Common myeloid progenitor, CD34-positive (primary cell): ENCODE measurements around the gene CIBAR2.

Experiments used
- CTCF ChIA-PET: fragments of 350-600 bp; sonication (Branson Sonifier 250); formaldehyde crosslinking; loops from one replicate; lab custom pipeline; 2021; ENCODE audit warnings: antibody characterized with exemption; lab: Charles Lee
- POLR2A ChIA-PET: fragments of 350-600 bp; sonication (Branson Sonifier 250); formaldehyde crosslinking; loops from one replicate; lab custom pipeline; 2021; ENCODE audit warnings: antibody characterized with exemption; lab: Charles Lee
- DNase-seq, 3 donors: peaks; one replicate each; pipeline versions ENCODE4 v3.0.0 to v3.0.0-alpha.2; 2013
- H3K27ac ChIP-seq, 2 experiments: 1 replicate in 1 of 2; 2 replicates in 1 of 2; pipeline ENCODE4 v1.7.0; 2013; ENCODE audit warnings: inconsistent platforms in 2 of 2, low read length in 2 of 2, mild to moderate bottlenecking in 2 of 2, low read depth in 1 of 2, moderate library complexity in 1 of 2; ENCODE audit not compliant: severe bottlenecking in 2 of 2, insufficient read depth in 1 of 2, poor library complexity in 1 of 2
- H3K27me3 ChIP-seq, 5 experiments: replicated peaks in 2 of 5; 1 replicate in 3 of 5; 2 replicates in 2 of 5; pipeline versions ENCODE4 v1.6.1 to v1.7.0; 2013; ENCODE audit warnings: low read length in 4 of 5, mild to moderate bottlenecking in 2 of 5, moderate library complexity in 2 of 5, inconsistent platforms in 1 of 5; ENCODE audit not compliant: insufficient read depth in 5 of 5, control insufficient read depth in 4 of 5
- H3K36me3 ChIP-seq, 4 experiments: 1 replicate in 2 of 4; 2 replicates in 2 of 4; pipeline versions ENCODE4 v1.6.1 to v1.7.0; 2013; ENCODE audit warnings: low read length in 3 of 4, control low read depth in 1 of 4, mild to moderate bottlenecking in 1 of 4; ENCODE audit not compliant: control insufficient read depth in 4 of 4, insufficient read depth in 4 of 4
- H3K4me1 ChIP-seq, 4 experiments: 1 replicate in 3 of 4; 2 replicates in 1 of 4; pipeline versions ENCODE4 v1.6.1 to v1.7.1; 2013; ENCODE audit warnings: low read length in 3 of 4, mild to moderate bottlenecking in 3 of 4, control low read depth in 1 of 4, inconsistent platforms in 1 of 4, moderate library complexity in 1 of 4; ENCODE audit not compliant: control insufficient read depth in 4 of 4, insufficient read depth in 4 of 4; ENCODE audit errors: control extremely low read depth in 1 of 4
- H3K4me3 ChIP-seq, 7 experiments: 1 replicate in 4 of 7; 2 replicates in 3 of 7; pipeline versions ENCODE4 v1.5.1 to v1.7.0; 2013; ENCODE audit warnings: mild to moderate bottlenecking in 7 of 7, low read length in 6 of 7, moderate library complexity in 6 of 7, inconsistent platforms in 2 of 7, low read depth in 2 of 7, control low read depth in 1 of 7; ENCODE audit not compliant: insufficient read depth in 4 of 7, control insufficient read depth in 1 of 7; ENCODE audit errors: extremely low read depth in 1 of 7
- H3K9me3 ChIP-seq, 5 experiments: 1 replicate in 4 of 5; 2 replicates in 1 of 5; pipeline versions ENCODE4 v1.6.1 to v1.7.1; 2013; ENCODE audit warnings: low read length in 4 of 5, mild to moderate bottlenecking in 2 of 5, inconsistent platforms in 1 of 5, low read depth in 1 of 5, moderate library complexity in 1 of 5; ENCODE audit not compliant: control insufficient read depth in 4 of 5, insufficient read depth in 2 of 5; ENCODE audit errors: control extremely low read depth in 1 of 5
- WGBS: methylation state at CpG from one replicate; pipeline ENCODE4 v1.1.5; 2013; ENCODE audit not compliant: insufficient coverage; 5-methylcytosine and 5-hydroxymethylcytosine counted together

CIBAR2 gene

DNA sequence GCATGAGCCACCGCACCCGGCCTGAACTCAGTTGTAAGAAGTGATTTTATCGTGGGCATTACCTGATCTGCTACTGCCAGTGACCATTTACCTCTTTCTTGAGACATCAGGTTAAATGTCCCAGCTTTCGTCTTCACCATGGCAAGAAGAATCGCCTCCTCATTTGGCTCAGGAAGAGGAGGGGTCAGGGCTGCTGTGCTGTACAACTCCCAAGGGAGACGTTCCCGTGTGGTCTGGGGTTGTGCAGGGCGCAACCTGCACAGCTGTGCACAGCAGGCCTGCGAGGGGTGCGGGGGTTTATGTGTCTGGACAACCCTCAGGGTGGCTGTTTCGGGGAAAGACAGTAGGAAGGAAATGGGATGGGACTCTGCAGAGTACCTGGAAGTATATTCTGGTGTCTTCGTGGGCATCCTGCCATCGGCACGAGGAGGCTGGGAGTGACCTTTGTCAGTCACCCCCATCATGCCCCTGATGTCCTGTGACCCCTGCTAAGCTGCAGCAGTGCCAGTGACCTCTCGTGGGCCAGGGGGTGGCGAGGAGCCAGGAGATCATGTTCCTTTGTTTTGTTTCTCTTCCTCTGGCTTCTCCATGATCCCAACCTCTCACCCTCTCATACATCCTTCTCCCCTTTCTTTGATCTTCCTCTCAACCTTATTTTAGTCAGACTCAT lies 27.3 kb downstream of the CIBAR2 start:
- no peak overlapping the region for H3K27ac ChIP-seq
- WGBS = 90% methylated on average over 16 of the region's 16 CpGs
- H3K9me3 ChIP-seq = no peaks in the 10 kb centered on the region
- ChIA-PET CTCF (interaction anchor here (0.6 to 4.2 kb wide), 9 partner anchors 12 to 114 kb away, joined by 3 to 26 read pairs (median 4); no protein-coding TSS in a partner anchor), POLR2A (no interaction called here)
- peaks cover 0 to 51% (median 26%) of the 10 kb centered on the region in 4 experiments for H3K4me1 ChIP-seq
- H3K36me3 ChIP-seq = no peaks in the 10 kb centered on the region
- H3K4me3 ChIP-seq = no peak overlapping the region
- DNase-seq = no peak
- peaks cover 0 to 8% (median 0%) of the 10 kb centered on the region in 5 experiments for H3K27me3 ChIP-seq

DNA sequence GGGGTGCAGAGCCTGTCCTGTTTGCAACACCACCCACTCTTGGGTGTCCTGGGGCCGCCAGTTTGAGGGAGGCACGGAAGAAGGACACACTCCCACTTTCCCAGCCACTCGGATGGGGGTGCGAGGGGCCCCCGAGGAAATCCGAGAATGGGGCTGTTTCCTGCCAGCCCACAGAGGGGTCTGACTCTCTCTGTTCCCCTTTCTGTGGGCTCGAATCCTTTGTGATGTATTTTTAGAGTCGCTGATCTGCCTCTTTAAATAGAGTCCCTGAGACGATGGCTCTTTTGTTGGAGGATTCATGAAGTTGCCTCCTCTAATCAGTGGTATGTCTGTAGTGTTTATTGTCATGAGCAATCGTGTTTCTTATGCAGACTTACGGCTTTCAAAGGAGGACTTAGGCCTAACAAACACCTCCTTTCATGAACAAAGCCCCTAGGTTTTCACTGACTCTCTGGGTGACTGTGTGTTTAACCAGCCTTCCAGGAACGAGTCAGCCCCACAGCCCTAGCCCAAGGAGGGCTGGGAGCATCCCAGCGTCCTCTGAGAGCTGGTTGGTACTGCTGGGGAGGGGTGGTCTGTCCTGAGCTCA lies 29.1 kb downstream of the CIBAR2 start:
- POLR2A ChIA-PET = no interaction called here
- H3K9me3 ChIP-seq = no peaks in the 10 kb centered on the region
- DNase-seq = peak in 1 of 3 donors; percentile 56
- CTCF ChIA-PET = interaction anchor here (0.6 to 4.2 kb wide), 5 partner anchors 14 to 112 kb away, joined by 3 to 18 read pairs (median 3); no protein-coding TSS in a partner anchor
- 5% methylated on average over 5 of the region's 13 CpGs for WGBS
- H3K27me3 ChIP-seq = peaks cover 0 to 10% (median 0%) of the 10 kb centered on the region in 5 experiments
- peak overlapping the region in 4 of 7 experiments; percentile 26 to 68 (median 44) for H3K4me3 ChIP-seq
- H3K36me3 ChIP-seq = no peaks in the 10 kb centered on the region
- H3K27ac ChIP-seq = no peak overlapping the region
- peaks cover 0 to 54% (median 33%) of the 10 kb centered on the region in 4 experiments for H3K4me1 ChIP-seq

DNA sequence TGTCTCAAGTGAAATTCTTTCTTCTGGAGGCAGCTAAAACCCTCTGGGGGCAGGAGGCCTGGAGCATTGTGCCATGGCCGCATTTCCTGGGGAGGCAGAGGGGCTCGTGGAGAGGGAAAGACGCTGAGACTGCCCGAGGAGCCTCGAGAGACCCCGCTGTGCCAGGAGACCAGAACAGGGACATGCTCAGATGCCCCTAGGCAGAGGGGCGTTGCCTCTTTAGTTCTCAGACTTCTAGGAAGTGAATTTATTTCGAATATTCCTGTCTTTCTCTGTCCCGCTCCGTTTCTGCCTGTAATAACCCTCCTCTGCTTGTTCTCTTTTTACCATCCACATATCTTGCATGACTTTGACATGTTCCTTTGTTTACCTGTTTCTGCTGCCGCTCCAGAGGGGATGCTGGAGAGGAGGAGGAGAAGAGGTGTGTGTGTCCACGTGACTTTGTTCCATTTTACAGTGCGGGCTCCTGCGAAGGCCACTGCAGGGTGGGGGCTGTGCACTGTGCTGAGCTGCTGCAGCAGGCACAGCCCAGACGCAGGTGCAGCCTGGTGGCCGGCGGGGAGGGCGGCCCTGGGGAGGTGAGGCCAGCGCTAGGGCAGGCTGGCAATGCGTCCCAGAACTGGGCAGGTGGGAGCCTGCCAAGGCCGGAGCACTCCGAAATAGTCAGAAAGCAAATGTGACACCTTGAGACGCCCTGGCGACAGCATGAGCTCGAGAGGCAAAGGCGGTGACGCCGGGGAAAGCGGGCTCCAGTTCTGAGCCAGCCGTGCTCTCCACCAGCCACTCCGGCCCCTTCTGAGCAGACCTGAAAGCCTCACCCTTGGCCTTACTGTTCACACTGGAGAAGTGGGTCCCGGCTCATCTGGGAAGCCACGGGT lies 29.9 kb downstream of the CIBAR2 start:
- H3K27me3 ChIP-seq = peaks cover 0 to 10% (median 0%) of the 10 kb centered on the region in 5 experiments
- peak overlapping the region in 4 of 7 experiments; percentile 2 to 68 (median 44) for H3K4me3 ChIP-seq
- H3K36me3 ChIP-seq = no peaks in the 10 kb centered on the region
- peak in 1 of 3 donors; percentile 44 for DNase-seq
- H3K4me1 ChIP-seq = peaks cover 0 to 61% (median 40%) of the 10 kb centered on the region in 4 experiments
- POLR2A ChIA-PET = no interaction called here
- no peaks in the 10 kb centered on the region for H3K9me3 ChIP-seq
- no peak overlapping the region for H3K27ac ChIP-seq
- whole genome bisulfite sequencing = 18% methylated on average over 29 of the region's 33 CpGs
- CTCF ChIA-PET = interaction anchor here (1.0 to 1.2 kb wide), 2 partner anchors 23 to 62 kb away, joined by 3 read pairs; no protein-coding TSS in a partner anchor

DNA sequence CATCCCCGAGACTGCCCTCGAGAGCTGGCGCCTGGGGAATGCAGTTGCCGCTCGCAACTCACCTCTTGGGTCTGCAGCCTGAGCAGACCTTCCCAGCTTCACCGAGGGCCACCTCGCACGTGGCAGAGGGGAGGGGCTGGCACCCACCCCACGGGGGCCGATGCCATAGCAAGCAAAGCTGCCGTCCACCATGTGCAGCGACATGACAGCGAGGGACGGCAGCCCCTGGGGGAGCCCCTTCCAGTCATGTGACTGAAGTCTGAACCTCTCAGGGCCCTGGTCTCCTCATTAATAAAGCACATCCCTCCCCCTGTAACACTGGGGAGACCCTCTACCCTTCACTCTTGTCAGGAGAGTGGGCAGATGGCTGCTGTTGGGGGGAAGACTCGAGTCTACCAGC lies 30.5 kb downstream of the CIBAR2 start:
- ChIA-PET POLR2A (no interaction called here), CTCF (interaction anchor here (1.3 to 2.3 kb wide), 3 partner anchors 10 to 328 kb away, joined by 4 to 6 read pairs (median 4); no protein-coding TSS in a partner anchor)
- Histone ChIP-seq H3K36me3 (no peaks in the 10 kb centered on the region), H3K27ac (no peak overlapping the region), H3K9me3 (no peaks in the 10 kb centered on the region), H3K27me3 (peaks cover 0 to 10% (median 0%) of the 10 kb centered on the region in 5 experiments), H3K4me1 (peaks cover 0 to 64% (median 44%) of the 10 kb centered on the region in 4 experiments), H3K4me3 (no peak overlapping the region)
- DNase-seq = no peak
- 95% methylated on average over 14 of the region's 15 CpGs for WGBS

DNA sequence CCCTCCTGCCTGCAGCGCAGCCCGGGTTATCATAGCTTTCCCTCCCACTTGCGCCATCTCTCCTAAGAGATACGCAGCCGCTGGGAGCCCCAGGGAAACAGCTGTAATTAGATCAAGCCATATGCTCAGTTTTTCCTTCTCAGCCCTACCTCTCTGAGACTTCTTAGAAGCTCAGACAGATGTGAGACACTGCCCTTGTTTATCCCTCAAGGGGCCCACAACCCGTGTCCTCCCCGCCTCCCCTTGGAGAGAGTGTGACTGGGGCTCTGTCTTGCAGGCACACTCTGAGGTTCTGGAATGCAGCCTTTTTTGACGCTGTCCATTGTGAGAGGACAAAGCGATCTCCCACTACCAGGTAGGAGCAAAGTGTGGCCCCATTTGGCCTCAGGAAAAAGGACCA lies 31.2 kb downstream of the CIBAR2 start:
- H3K9me3 ChIP-seq = no peaks in the 10 kb centered on the region
- ChIA-PET CTCF (interaction anchor here (0.7 to 2.3 kb wide), 8 partner anchors 9 to 327 kb away, joined by 3 to 6 read pairs (median 4); no protein-coding TSS in a partner anchor), POLR2A (no interaction called here)
- 90% methylated on average over 9 of the region's 9 CpGs for WGBS
- H3K36me3 ChIP-seq = no peaks in the 10 kb centered on the region
- peaks cover 0 to 68% (median 50%) of the 10 kb centered on the region in 4 experiments for H3K4me1 ChIP-seq
- H3K27ac ChIP-seq = no peak overlapping the region
- H3K27me3 ChIP-seq = peaks cover 0 to 10% (median 0%) of the 10 kb centered on the region in 5 experiments
- DNase-seq = no peak
- no peak overlapping the region for H3K4me3 ChIP-seq

DNA sequence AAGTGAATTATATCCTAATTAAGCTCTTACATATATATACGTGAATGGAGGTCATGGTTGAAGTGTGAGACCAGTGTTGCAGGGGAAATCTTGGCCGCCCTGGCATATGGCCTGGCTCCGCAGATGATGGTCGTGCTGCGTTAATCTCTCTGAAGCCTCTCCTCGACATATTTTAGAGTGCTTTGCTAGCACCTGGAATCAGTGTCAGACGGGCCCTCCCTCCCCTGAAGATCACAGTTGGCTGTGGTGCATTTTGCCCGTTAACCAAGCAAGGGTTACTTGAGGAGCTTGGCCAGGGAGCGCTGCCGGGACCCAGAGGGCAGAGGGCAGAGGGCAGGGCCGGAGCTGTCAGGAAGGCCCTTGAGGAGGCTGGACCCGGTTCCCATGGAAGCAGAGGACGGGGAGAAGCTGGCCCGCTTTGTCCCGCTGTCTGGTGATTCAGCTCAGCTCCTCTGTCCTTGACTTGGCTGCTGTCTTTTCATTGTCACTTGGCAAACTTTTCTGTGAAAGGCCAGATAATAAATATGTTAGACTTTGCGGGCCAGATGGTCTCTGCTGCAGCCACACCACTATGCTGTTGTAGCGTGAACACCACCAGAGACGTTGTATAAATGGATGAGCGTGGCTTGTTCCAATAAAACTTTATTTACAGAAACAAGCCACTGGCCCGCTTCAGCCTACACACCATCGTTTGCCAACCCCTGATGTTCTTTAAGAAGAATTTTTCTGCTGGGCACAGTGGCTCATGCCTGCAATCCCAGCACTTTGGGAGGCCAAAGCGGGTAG lies 32.3 kb downstream of the CIBAR2 start:
- H3K36me3 ChIP-seq = no peaks in the 10 kb centered on the region
- ChIA-PET CTCF (interaction anchor here (0.7 to 2.3 kb wide), 6 partner anchors 10 to 107 kb away, joined by 3 to 6 read pairs (median 4); no protein-coding TSS in a partner anchor), POLR2A (no interaction called here)
- DNase-seq = no peak
- no peaks in the 10 kb centered on the region for H3K9me3 ChIP-seq
- H3K4me3 ChIP-seq = no peak overlapping the region
- 95% methylated on average over 21 of the region's 22 CpGs for WGBS
- H3K4me1 ChIP-seq = peaks cover 0 to 66% (median 52%) of the 10 kb centered on the region in 4 experiments
- H3K27ac ChIP-seq = no peak overlapping the region
- H3K27me3 ChIP-seq = peaks cover 0 to 10% (median 0%) of the 10 kb centered on the region in 5 experiments
